B cell (primary cell): ENCODE measurements around the gene MAP3K20. TPM values are rescaled to one million over a fixed set of nuclear protein-coding genes. Genes with fewer than 3 reads are reported as not detected.

Experiments
- ATAC-seq: fragments of 200-7000 bp; cut with Tn5 transposase; one replicate; pipeline ENCODE4 v1.10.0; 2021; ENCODE audit warnings: low read depth, mild to moderate bottlenecking, moderate number of reproducible peaks, moderate library complexity
- CTCF ChIA-PET: fragments of 350-600 bp; sonication (Branson Sonifier 250); formaldehyde crosslinking; loops from one replicate; lab custom pipeline; 2021; ENCODE audit warnings: antibody characterized with exemption, inconsistent platforms; lab: Charles Lee
- POLR2A ChIA-PET: fragments of 350-600 bp; sonication (Branson Sonifier 250); formaldehyde crosslinking; loops from one replicate; lab custom pipeline; 2021; ENCODE audit warnings: antibody characterized with exemption; lab: Charles Lee
- DNase-seq: peaks from one replicate; pipeline ENCODE4 v3.0.0; 2013
- H2AFZ ChIP-seq: 2 replicates; pipeline ENCODE4 v1.6.1; 2012; ENCODE audit warnings: mild to moderate bottlenecking, low read depth, low read length; ENCODE audit not compliant: insufficient read depth, poor library complexity, severe bottlenecking
- H3K27ac ChIP-seq, 2 donors: 1 replicate in 1 of 2; 2 replicates in 1 of 2; pipeline ENCODE4 v1.5.1; 2012 to 2013; ENCODE audit warnings: low read length in 2 of 2, mild to moderate bottlenecking in 2 of 2, moderate library complexity in 1 of 2
- H3K27me3 ChIP-seq, 4 experiments: fragments of 200-600 bp in 1 of 4; sonication (generic) in 1 of 4; replicated peaks in 1 of 4; 1 replicate in 2 of 4; 2 replicates in 2 of 4; pipeline versions ENCODE4 v1.6.1 to v1.7.0; 2013 to 2016; ENCODE audit warnings: low read length in 3 of 4, mild to moderate bottlenecking in 2 of 4, mixed read lengths in 1 of 4, moderate library complexity in 1 of 4; ENCODE audit not compliant: insufficient read depth in 4 of 4, control insufficient read depth in 3 of 4; ENCODE audit errors: control extremely low read depth in 1 of 4
- H3K36me3 ChIP-seq, 2 experiments: replicated peaks in 1 of 2; 1 replicate in 1 of 2; 2 replicates in 1 of 2; pipeline versions ENCODE4 v1.6.1 to v1.7.1; 2013; ENCODE audit warnings: low read length in 1 of 2; ENCODE audit not compliant: insufficient read depth in 2 of 2, control insufficient read depth in 1 of 2; ENCODE audit errors: control extremely low read depth in 1 of 2, extremely low read depth in 1 of 2
- H3K4me1 ChIP-seq, 2 donors: fragments of 200-600 bp in 1 of 2; sonication (generic) in 1 of 2; 1 replicate in 1 of 2; 2 replicates in 1 of 2; pipeline versions ENCODE4 v1.5.1 to v1.6.1; 2013 to 2017; ENCODE audit warnings: low read length in 2 of 2; ENCODE audit not compliant: control insufficient read depth in 2 of 2, insufficient read depth in 2 of 2
- H3K4me2 ChIP-seq: replicated peaks from 2 replicates; pipeline ENCODE3; 2012; ENCODE audit warnings: mild to moderate bottlenecking, low read depth, low read length; ENCODE audit not compliant: poor library complexity, severe bottlenecking
- H3K4me3 ChIP-seq, 5 experiments: fragments of 200-600 bp in 1 of 5; sonication (generic) in 1 of 5; 1 replicate in 3 of 5; 2 replicates in 2 of 5; pipeline versions ENCODE4 v1.5.1 to v1.7.0; 2011 to 2016; ENCODE audit warnings: low read length in 4 of 5, mild to moderate bottlenecking in 4 of 5, low read depth in 2 of 5, control low read depth in 1 of 5, moderate library complexity in 1 of 5; ENCODE audit not compliant: insufficient read depth in 1 of 5; ENCODE audit errors: control extremely low read depth in 1 of 5, extremely low read depth in 1 of 5
- H3K79me2 ChIP-seq: fragments of 200-600 bp; sonication (generic); one replicate; pipeline ENCODE4 v1.6.0; 2016; ENCODE audit warnings: low read length; ENCODE audit not compliant: control insufficient read depth, insufficient read depth
- H3K9ac ChIP-seq: fragments of 200-600 bp; sonication (generic); 2 replicates; pipeline ENCODE4 v1.6.1; 2017; ENCODE audit warnings: mild to moderate bottlenecking, low read length, moderate library complexity
- H3K9me3 ChIP-seq, 3 donors: one replicate each; pipeline versions ENCODE4 v1.6.1 to v1.7.1; 2013; ENCODE audit warnings: low read length in 2 of 3; ENCODE audit not compliant: control insufficient read depth in 2 of 3, insufficient read depth in 1 of 3; ENCODE audit errors: control extremely low read depth in 1 of 3
- H4K20me1 ChIP-seq: 2 replicates; pipeline ENCODE4 v1.6.0; 2012; ENCODE audit warnings: mild to moderate bottlenecking, low read length; ENCODE audit not compliant: insufficient read depth, control insufficient read depth, poor library complexity, severe bottlenecking
- H3K27ac Mint-ChIP-seq: one replicate; pipeline ENCODE4 v1.8.0; 2021; ENCODE audit warnings: mixed read lengths
- H3K27me3 Mint-ChIP-seq: one replicate; pipeline ENCODE4 v1.8.0; 2021; ENCODE audit warnings: mixed read lengths
- H3K4me1 Mint-ChIP-seq: one replicate; pipeline ENCODE4 v1.8.0; 2021; ENCODE audit warnings: mixed read lengths
- H3K4me3 Mint-ChIP-seq: one replicate; pipeline ENCODE4 v1.8.0; 2021; ENCODE audit warnings: mixed read lengths
- H3K9me3 Mint-ChIP-seq: one replicate; pipeline ENCODE4 v1.8.0; 2022; ENCODE audit warnings: mixed read lengths; ENCODE audit not compliant: insufficient read depth
- EZH2 ChIP-seq: IDR thresholded peaks from 2 replicates; pipeline ENCODE4 v1.6.1; 2012; ENCODE audit warnings: borderline replicate concordance, low read depth, mild to moderate bottlenecking, moderate library complexity, low read length; ENCODE audit not compliant: insufficient read depth, poor library complexity, severe bottlenecking
- WGBS: methylation state at CpG from one replicate; pipeline ENCODE4 v1.1.5; 2013; ENCODE audit warnings: missing lambda C conversion rate; ENCODE audit not compliant: insufficient coverage; 5-methylcytosine and 5-hydroxymethylcytosine counted together
- intact Hi-C: fragments of 100-400 bp; cut with micrococcal nuclease; formaldehyde crosslinking; loops from one replicate; pipeline ENCODE4 v1.10.0; 2022
- polyA plus RNA-seq: library from polyadenylated mRNA; depleted of rRNA; stranded (reverse); fragments of >200 nt; gene quantifications from 2 replicates; pipeline ENCODE4 v1.2.3, GENCODE V29; 2012
- total RNA-seq, 2 donors: library from RNA; stranded (reverse); fragments of 120-200 nt in 1 of 2; gene quantifications; 1 replicate in 1 of 2; 2 replicates in 1 of 2; pipeline versions ENCODE4 v1.2.3 to v1.2.4, GENCODE V29; 2013 to 2022
- TF ChIP-seq, protein P1 (sequence below): fragments of 200-600 bp; IDR thresholded peaks from one replicate; pipeline ENCODE4 v1.8.0; 2022; ENCODE audit warnings: antibody characterized with exemption, mild to moderate bottlenecking

The MAP3K20 gene
- total and polyA plus RNA-seq, 2 donors (not counting 1 experiment from before 2014, with no cell fraction given) = 2.2 to 9.1 TPM

DNA sequence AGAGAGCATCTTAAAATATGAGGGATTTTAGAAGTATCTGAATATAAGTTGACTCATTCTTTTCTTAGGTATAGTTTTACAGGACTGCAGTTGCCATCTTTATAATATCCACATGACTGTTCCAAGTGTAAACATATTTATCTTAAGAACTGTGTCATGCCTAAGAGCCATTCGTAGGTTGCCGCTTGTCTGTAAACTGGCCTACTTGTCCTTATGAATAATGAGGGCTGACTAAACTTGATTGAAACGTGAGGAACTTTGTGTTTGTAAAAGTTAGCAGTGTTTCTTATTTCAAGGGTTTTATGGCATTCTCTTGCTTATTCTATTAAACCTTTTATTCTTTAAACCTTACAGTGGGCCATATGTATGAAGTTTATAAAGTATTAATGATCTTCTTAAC lies 99.6 kb downstream of the MAP3K20 start:
- Mint-ChIP-seq H3K9me3 (no peaks in the 10 kb centered on the region), H3K4me1 (no peaks in the 10 kb centered on the region), H3K4me3 (no peak overlapping the region), H3K27me3 (no peaks in the 10 kb centered on the region), H3K27ac (no peak overlapping the region)
- DNase-seq = no peak
- no peak overlapping the region for H3K27ac ChIP-seq
- intact Hi-C loops = no loop called here
- H4K20me1 ChIP-seq = no peaks in the 10 kb centered on the region
- no peak for ATAC-seq
- no peak for TF ChIP-seq EZH2
- TF ChIP-seq, protein P1, sequence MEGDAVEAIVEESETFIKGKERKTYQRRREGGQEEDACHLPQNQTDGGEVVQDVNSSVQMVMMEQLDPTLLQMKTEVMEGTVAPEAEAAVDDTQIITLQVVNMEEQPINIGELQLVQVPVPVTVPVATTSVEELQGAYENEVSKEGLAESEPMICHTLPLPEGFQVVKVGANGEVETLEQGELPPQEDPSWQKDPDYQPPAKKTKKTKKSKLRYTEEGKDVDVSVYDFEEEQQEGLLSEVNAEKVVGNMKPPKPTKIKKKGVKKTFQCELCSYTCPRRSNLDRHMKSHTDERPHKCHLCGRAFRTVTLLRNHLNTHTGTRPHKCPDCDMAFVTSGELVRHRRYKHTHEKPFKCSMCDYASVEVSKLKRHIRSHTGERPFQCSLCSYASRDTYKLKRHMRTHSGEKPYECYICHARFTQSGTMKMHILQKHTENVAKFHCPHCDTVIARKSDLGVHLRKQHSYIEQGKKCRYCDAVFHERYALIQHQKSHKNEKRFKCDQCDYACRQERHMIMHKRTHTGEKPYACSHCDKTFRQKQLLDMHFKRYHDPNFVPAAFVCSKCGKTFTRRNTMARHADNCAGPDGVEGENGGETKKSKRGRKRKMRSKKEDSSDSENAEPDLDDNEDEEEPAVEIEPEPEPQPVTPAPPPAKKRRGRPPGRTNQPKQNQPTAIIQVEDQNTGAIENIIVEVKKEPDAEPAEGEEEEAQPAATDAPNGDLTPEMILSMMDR = no peak
- no peak overlapping the region for H3K4me3 ChIP-seq
- no peak overlapping the region for H3K4me2 ChIP-seq
- no peaks in the 10 kb centered on the region for H3K36me3 ChIP-seq
- H3K9me3 ChIP-seq = no peaks in the 10 kb centered on the region
- no peak overlapping the region for H3K9ac ChIP-seq
- ChIA-PET CTCF (interaction anchor here (0.5 kb wide), 1 partner anchor 211 kb away, joined by 4 read pairs; no protein-coding TSS in a partner anchor), POLR2A (no interaction called here)
- H3K27me3 ChIP-seq = no peaks in the 10 kb centered on the region
- H3K79me2 ChIP-seq = no peaks in the 10 kb centered on the region
- no peak overlapping the region for H2AFZ ChIP-seq
- no CpG with 5 or more reads among the region's 3 CpGs for WGBS
- H3K4me1 ChIP-seq = no peaks in the 10 kb centered on the region

DNA sequence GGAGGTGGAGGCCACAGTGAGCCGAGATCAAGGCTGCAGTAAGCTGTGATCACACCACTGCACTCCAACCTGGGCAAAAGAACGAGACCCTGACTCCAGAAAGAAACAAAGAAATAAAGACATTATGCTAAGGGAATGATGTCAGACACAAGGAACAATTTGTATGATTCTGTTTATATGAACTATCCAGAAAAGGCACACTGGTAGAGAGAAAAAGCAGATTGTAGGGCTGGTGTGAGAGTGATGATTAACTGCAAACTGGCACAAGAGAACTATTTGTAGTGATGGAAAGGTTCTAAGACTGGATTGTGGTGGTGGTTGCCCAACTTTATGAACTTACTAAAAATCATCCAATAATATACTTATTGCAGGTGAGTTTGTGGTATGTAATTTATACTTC lies 106.3 kb downstream of the MAP3K20 start:
- Mint-ChIP-seq H3K9me3 (peaks cover 4% of the 10 kb centered on the region), H3K4me3 (no peak overlapping the region), H3K27me3 (no peaks in the 10 kb centered on the region), H3K4me1 (no peaks in the 10 kb centered on the region), H3K27ac (no peak overlapping the region)
- Histone ChIP-seq H3K36me3 (no peaks in the 10 kb centered on the region), H3K9ac (no peak overlapping the region), H2AFZ (no peak overlapping the region), H3K27ac (no peak overlapping the region), H3K9me3 (peaks cover 0 to 4% (median 4%) of the 10 kb centered on the region in 3 donors), H3K4me2 (no peak overlapping the region), H3K79me2 (no peaks in the 10 kb centered on the region), H3K27me3 (no peaks in the 10 kb centered on the region), H4K20me1 (no peaks in the 10 kb centered on the region), H3K4me1 (no peaks in the 10 kb centered on the region), H3K4me3 (no peak overlapping the region)
- POLR2A ChIA-PET = interaction anchor here (0.7 kb wide), 2 partner anchors 58 to 1159 kb away, joined by 3 to 4 read pairs; no protein-coding TSS in a partner anchor
- no CpG with 5 or more reads among the region's 2 CpGs for WGBS
- CTCF ChIA-PET = no interaction called here
- no peak for ATAC-seq
- intact Hi-C loops = no loop called here
- no peak for DNase-seq
- TF ChIP-seq, protein P1 = no peak
- TF ChIP-seq EZH2 = no peak
